Common myeloid progenitor, CD34-positive (primary cell): ENCODE measurements around the gene LRRC28.
A peak's percentile ranks its signal among the peaks of the same experiment; 100 is the strongest.

Experiments
- CTCF ChIA-PET: fragments of 350-600 bp; sonication (Branson Sonifier 250); formaldehyde crosslinking; loops from one replicate; lab custom pipeline; 2021; ENCODE audit warnings: antibody characterized with exemption; lab: Charles Lee
- POLR2A ChIA-PET: fragments of 350-600 bp; sonication (Branson Sonifier 250); formaldehyde crosslinking; loops from one replicate; lab custom pipeline; 2021; ENCODE audit warnings: antibody characterized with exemption; lab: Charles Lee
- DNase-seq, 3 donors: peaks; one replicate each; pipeline versions ENCODE4 v3.0.0 to v3.0.0-alpha.2; 2013
- H3K27ac ChIP-seq, 2 experiments: 1 replicate in 1 of 2; 2 replicates in 1 of 2; pipeline ENCODE4 v1.7.0; 2013; ENCODE audit warnings: inconsistent platforms in 2 of 2, low read length in 2 of 2, mild to moderate bottlenecking in 2 of 2, low read depth in 1 of 2, moderate library complexity in 1 of 2; ENCODE audit not compliant: severe bottlenecking in 2 of 2, insufficient read depth in 1 of 2, poor library complexity in 1 of 2
- H3K27me3 ChIP-seq, 5 experiments: replicated peaks in 2 of 5; 1 replicate in 3 of 5; 2 replicates in 2 of 5; pipeline versions ENCODE4 v1.6.1 to v1.7.0; 2013; ENCODE audit warnings: low read length in 4 of 5, mild to moderate bottlenecking in 2 of 5, moderate library complexity in 2 of 5, inconsistent platforms in 1 of 5; ENCODE audit not compliant: insufficient read depth in 5 of 5, control insufficient read depth in 4 of 5
- H3K36me3 ChIP-seq, 4 experiments: 1 replicate in 2 of 4; 2 replicates in 2 of 4; pipeline versions ENCODE4 v1.6.1 to v1.7.0; 2013; ENCODE audit warnings: low read length in 3 of 4, control low read depth in 1 of 4, mild to moderate bottlenecking in 1 of 4; ENCODE audit not compliant: control insufficient read depth in 4 of 4, insufficient read depth in 4 of 4
- H3K4me1 ChIP-seq, 4 experiments: 1 replicate in 3 of 4; 2 replicates in 1 of 4; pipeline versions ENCODE4 v1.6.1 to v1.7.1; 2013; ENCODE audit warnings: low read length in 3 of 4, mild to moderate bottlenecking in 3 of 4, control low read depth in 1 of 4, inconsistent platforms in 1 of 4, moderate library complexity in 1 of 4; ENCODE audit not compliant: control insufficient read depth in 4 of 4, insufficient read depth in 4 of 4; ENCODE audit errors: control extremely low read depth in 1 of 4
- H3K4me3 ChIP-seq, 7 experiments: 1 replicate in 4 of 7; 2 replicates in 3 of 7; pipeline versions ENCODE4 v1.5.1 to v1.7.0; 2013; ENCODE audit warnings: mild to moderate bottlenecking in 7 of 7, low read length in 6 of 7, moderate library complexity in 6 of 7, inconsistent platforms in 2 of 7, low read depth in 2 of 7, control low read depth in 1 of 7; ENCODE audit not compliant: insufficient read depth in 4 of 7, control insufficient read depth in 1 of 7; ENCODE audit errors: extremely low read depth in 1 of 7
- H3K9me3 ChIP-seq, 5 experiments: 1 replicate in 4 of 5; 2 replicates in 1 of 5; pipeline versions ENCODE4 v1.6.1 to v1.7.1; 2013; ENCODE audit warnings: low read length in 4 of 5, mild to moderate bottlenecking in 2 of 5, inconsistent platforms in 1 of 5, low read depth in 1 of 5, moderate library complexity in 1 of 5; ENCODE audit not compliant: control insufficient read depth in 4 of 5, insufficient read depth in 2 of 5; ENCODE audit errors: control extremely low read depth in 1 of 5
- WGBS: methylation state at CpG from one replicate; pipeline ENCODE4 v1.1.5; 2013; ENCODE audit not compliant: insufficient coverage; 5-methylcytosine and 5-hydroxymethylcytosine counted together

Gene LRRC28

DNA sequence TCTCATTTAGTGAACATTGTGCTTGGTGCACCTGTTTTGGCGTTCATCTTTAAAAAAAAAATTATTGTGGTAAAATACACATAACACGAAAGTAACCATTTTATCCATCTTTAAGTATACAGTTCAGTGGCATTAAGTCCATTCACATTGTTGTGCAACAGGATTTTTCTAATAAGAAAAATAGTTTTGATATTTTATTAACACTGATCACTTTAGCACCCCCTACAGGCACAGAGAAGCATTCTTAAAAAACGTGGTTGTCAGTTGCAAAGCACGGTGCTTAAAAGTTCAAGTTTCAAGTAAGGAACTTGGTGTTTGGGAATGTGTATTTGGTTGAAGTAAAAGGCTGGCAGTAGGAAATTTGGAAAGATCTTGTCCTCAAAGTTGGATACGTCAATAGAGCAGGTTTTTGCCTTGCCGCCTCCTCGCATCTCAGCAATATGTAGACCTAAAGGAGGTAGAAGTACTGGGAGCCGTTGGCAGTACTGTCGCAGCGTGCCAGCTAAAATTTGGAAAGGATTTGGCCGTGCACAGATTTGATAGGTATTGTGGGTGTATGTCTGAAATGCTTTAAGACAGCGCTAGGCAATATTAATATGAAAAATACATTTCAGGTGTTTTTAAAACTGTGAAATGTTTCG lies 110.4 kb downstream of the LRRC28 start:
- CTCF ChIA-PET: interaction anchor here (1.1 kb wide), 1 partner anchor 16 kb away, joined by 3 read pairs; no protein-coding TSS in a partner anchor
- Histone ChIP-seq H3K4me3 (no peak overlapping the region), H3K9me3 (peaks cover 0 to 11% (median 3%) of the 10 kb centered on the region in 5 experiments), H3K27ac (no peak overlapping the region), H3K36me3 (peaks cover 0 to 17% (median 8%) of the 10 kb centered on the region in 4 experiments), H3K4me1 (peaks cover 12 to 35% (median 21%) of the 10 kb centered on the region in 4 experiments), H3K27me3 (no peaks in the 10 kb centered on the region)
- POLR2A ChIA-PET: no interaction called here
- 100% methylated on average over 6 of the region's 13 CpGs for WGBS
- no peak for DNase-seq

DNA sequence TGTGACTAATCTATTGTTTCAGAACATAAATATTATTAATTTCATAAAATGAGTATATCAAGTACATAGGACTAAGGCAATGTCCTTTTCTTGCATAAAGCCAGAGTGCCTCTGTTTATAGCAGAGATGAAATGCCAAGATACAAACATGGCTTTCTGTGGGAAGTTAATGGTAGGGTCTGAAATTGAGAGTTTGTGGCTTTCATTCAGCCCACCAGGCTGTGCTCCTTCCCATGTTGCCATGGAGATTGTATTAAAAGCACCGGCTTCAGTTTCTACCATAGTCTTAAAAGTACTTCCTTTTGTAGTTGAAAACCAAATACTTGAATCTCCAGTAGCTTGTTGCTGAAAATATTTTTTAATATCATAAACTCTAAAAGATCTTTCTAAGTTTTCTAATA lies 114.0 kb downstream of the LRRC28 start:
- no CpG with 5 or more reads among the region's 1 CpG for WGBS
- H3K27me3 ChIP-seq: no peaks in the 10 kb centered on the region
- peaks cover 6 to 27% (median 13%) of the 10 kb centered on the region in 4 experiments for H3K4me1 ChIP-seq
- ChIA-PET POLR2A (no interaction called here), CTCF (interaction anchor here (0.7 kb wide), 1 partner anchor 78 kb away, joined by 3 read pairs; no protein-coding TSS in a partner anchor)
- DNase-seq: peak; percentile 56 to 88 (median 84)
- H3K27ac ChIP-seq: peak overlapping the region in 1 of 2 experiments; percentile 63
- peaks cover 0 to 28% (median 16%) of the 10 kb centered on the region in 5 experiments for H3K9me3 ChIP-seq
- peaks cover 4 to 41% (median 15%) of the 10 kb centered on the region in 4 experiments for H3K36me3 ChIP-seq
- H3K4me3 ChIP-seq: no peak overlapping the region

DNA sequence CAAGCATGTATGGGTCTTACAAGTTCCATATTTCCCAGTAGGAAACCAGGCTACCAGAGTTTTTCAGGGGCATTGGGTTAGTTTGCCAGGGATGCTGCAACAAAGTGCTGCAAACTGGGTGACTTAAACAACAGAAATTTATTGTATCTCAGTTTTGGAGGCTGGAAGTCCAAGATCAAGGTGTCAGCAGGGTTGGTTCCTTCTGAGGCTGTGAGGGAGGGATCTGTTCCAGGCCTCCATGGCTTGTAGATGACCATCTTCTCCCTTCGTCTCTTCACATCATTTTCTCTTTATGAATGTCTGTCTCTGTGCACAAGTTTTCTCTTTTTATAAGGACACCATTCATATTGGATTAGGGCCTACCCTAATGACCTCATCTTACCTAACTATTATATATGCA lies 114.7 kb downstream of the LRRC28 start:
- Histone ChIP-seq H3K36me3 (peaks cover 4 to 41% (median 15%) of the 10 kb centered on the region in 4 experiments), H3K4me3 (no peak overlapping the region), H3K27me3 (no peaks in the 10 kb centered on the region), H3K9me3 (peaks cover 0 to 28% (median 16%) of the 10 kb centered on the region in 5 experiments), H3K4me1 (peaks cover 8 to 21% (median 12%) of the 10 kb centered on the region in 4 experiments), H3K27ac (no peak overlapping the region)
- POLR2A ChIA-PET: no interaction called here
- CTCF ChIA-PET: interaction anchor here (0.7 kb wide), 1 partner anchor 79 kb away, joined by 3 read pairs; no protein-coding TSS in a partner anchor
- no peak for DNase-seq
- WGBS: 92% methylated on average over 1 of the region's 1 CpG

DNA sequence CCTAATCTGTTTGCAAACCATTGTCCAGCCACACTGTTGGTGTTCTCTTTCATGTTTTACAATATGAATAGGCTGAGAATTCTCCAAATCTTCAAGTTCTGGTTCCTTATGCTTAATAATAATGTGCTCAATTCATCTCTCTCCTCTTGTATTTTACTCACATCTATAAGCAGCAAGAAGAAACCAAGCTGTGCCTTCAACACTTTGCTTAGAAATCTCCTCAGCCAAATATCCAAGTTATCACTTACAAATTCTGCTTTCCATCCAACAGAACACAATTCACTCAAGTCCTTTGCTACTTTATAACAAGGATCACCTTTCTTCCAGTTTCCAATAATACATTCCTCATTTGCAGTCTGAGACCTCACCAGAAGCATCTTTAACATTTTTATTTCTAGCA lies 117.5 kb downstream of the LRRC28 start:
- DNase-seq: no peak
- peaks cover 4 to 33% (median 9%) of the 10 kb centered on the region in 4 experiments for H3K36me3 ChIP-seq
- H3K9me3 ChIP-seq: peaks cover 0 to 28% (median 16%) of the 10 kb centered on the region in 5 experiments
- ChIA-PET CTCF (interaction anchor here (4.0 kb wide), 1 partner anchor 81 kb away, joined by 17 read pairs; no protein-coding TSS in a partner anchor), POLR2A (no interaction called here)
- H3K4me1 ChIP-seq: peaks cover 16 to 37% (median 23%) of the 10 kb centered on the region in 4 experiments
- H3K4me3 ChIP-seq: no peak overlapping the region
- no peaks in the 10 kb centered on the region for H3K27me3 ChIP-seq
- H3K27ac ChIP-seq: no peak overlapping the region

DNA sequence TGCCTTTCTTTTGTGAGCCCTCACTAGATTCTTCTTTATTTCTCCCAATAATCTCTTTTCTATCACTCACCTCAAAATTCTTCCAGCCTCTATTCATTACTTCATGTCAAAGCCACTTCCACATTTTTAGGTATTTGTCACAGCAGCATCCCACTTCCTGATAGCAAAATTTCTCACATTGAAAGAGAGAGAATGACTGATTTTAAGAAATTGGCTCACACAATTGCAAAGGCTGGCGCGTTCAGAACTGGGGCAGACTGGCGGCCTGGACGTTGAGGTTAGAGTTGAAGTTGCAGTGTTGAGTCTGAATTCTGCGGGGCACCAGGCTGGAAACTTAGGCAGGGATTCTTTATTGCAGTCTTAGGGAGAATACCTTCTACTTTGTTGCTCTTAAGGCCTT lies 117.9 kb downstream of the LRRC28 start:
- CTCF ChIA-PET: interaction anchor here (1.0 to 4.0 kb wide), 3 partner anchors 26 to 95 kb away, joined by 4 to 17 read pairs (median 14); no protein-coding TSS in a partner anchor
- POLR2A ChIA-PET: no interaction called here
- WGBS: 97% methylated on average over 4 of the region's 5 CpGs

DNA sequence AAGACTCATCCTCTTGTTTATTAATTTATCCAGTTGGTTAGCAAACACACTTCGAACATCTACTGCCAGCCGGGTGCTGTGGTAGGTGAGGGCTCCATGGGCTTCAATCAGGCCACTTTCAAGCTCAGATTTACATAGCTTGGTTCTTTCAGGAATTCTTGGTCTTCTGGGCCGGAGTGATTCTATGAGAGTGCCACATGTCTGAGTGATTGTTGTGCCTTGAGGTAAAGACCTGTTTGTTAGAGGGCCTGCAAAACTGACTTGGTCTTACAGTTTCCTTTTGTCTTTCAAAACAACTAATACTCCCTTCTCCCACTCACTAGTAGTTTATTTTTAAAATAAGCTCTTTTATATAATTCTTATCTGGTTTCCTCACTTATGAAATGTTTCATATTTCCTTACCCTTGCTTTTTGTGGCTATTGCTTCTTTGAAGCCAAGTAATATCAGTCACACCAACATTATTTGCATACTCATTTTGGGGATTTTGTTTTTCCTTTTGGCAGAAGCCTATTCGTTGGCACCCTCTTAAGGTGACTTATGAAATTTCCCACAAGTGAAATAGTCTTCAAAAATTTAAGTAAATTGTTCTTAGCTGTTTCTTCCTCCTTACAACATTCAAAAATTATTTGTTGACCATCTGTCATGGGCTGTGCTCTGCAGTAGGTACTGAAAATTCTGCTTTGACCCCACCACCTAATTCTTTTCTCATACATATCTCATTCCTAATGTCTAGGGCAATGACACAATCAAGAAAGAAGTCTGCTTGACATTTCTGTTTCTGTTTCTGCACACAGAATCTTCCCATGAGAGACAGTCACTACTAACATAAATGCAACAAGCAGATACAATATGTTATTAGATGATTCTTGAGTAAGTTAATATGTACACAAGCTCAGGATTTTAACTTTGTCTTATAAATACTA lies 120.2 kb downstream of the LRRC28 start:
- 67% methylated on average over 3 of the region's 4 CpGs for WGBS
- H3K36me3 ChIP-seq: peaks cover 4 to 31% (median 8%) of the 10 kb centered on the region in 4 experiments
- ChIA-PET POLR2A (interaction anchor here (0.6 kb wide), 1 partner anchor 291 kb away, joined by 3 read pairs; no protein-coding TSS in a partner anchor), CTCF (interaction anchor here (0.7 to 3.5 kb wide), 15 partner anchors 10 to 333 kb away, joined by 3 to 18 read pairs (median 4); partner anchors contain the start of gene LRRC28)
- H3K4me3 ChIP-seq: peak overlapping the region in 1 of 7 experiments; percentile 4
- H3K9me3 ChIP-seq: peaks cover 0 to 41% (median 16%) of the 10 kb centered on the region in 5 experiments
- no peaks in the 10 kb centered on the region for H3K27me3 ChIP-seq
- DNase-seq: peak; percentile 35 to 67 (median 62)
- H3K4me1 ChIP-seq: peaks cover 11 to 19% (median 14%) of the 10 kb centered on the region in 4 experiments
- H3K27ac ChIP-seq: peak overlapping the region in 1 of 2 experiments; percentile 65

More for the DNA sequence above, 117.9 kb downstream of the LRRC28 start:
- Histone ChIP-seq H3K36me3 (peaks cover 4 to 33% (median 9%) of the 10 kb centered on the region in 4 experiments), H3K27me3 (no peaks in the 10 kb centered on the region), H3K4me3 (no peak overlapping the region), H3K9me3 (peaks cover 0 to 28% (median 16%) of the 10 kb centered on the region in 5 experiments), H3K4me1 (peaks cover 16 to 33% (median 22%) of the 10 kb centered on the region in 4 experiments), H3K27ac (no peak overlapping the region)
- peak in 1 of 3 donors; percentile 19 for DNase-seq
